GM23338 (cell line): ENCODE data around the gene GLI1.

Experiments used
- CREB1 ChIP-seq: fragments of 250-450 bp; sonication (Bioruptor Pico); IDR thresholded peaks from 2 replicates; pipeline ENCODE4 v1.5.0; 2020; ENCODE audit warnings: low read depth, mild to moderate bottlenecking, moderate library complexity
- EZH2 ChIP-seq: fragments of 200-600 bp; sonication (generic); IDR thresholded peaks from one replicate; pipeline ENCODE4 v1.8.0; 2017; ENCODE audit warnings: antibody characterized with exemption, mild to moderate bottlenecking, low read depth; ENCODE audit not compliant: unreplicated experiment
- NANOG ChIP-seq: IDR thresholded peaks from 2 replicates; pipeline ENCODE4 v1.6.1; 2016; ENCODE audit warnings: antibody characterized with exemption, borderline replicate concordance
- POLR2AphosphoS5 ChIP-seq: IDR thresholded peaks from 2 replicates; pipeline ENCODE4 v1.6.1; 2016; ENCODE audit warnings: antibody characterized with exemption, low read depth
- STAT1 ChIP-seq: IDR thresholded peaks from one replicate; pipeline ENCODE4 v1.6.1; 2016; ENCODE audit warnings: antibody characterized with exemption; ENCODE audit not compliant: unreplicated experiment
- TF ChIP-seq, protein P1 (sequence below), 2 experiments: fragments of 200-600 bp in 1 of 2; sonication (generic) in 1 of 2; conservative IDR thresholded peaks; 2 replicates each; pipeline versions ENCODE4 v1.5.1 to v1.6.1; 2016 to 2017; ENCODE audit warnings: antibody characterized with exemption in 2 of 2, low read depth in 2 of 2, mild to moderate bottlenecking in 2 of 2, moderate library complexity in 1 of 2

DNA sequence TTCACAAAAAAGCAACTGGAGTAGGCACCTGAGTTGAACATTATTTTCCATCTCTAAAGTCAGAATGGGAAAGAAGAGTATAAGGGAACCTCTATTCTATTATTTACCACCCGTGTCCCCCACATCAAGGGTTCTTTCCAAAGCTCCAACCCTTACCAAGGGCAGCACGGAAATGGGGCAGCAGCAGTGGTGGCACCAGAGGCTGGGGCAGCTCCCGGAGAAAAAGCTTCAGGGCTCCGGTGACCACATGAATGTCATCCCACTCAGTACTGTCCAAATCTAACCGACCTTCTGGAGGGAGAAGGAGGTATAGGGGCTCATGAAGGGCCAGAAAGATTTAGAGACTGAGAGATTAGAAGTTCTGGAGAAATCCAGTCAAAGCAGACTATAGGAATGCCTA is 14.3 kb downstream of the GLI1 start:
- TF ChIP-seq, protein P1, sequence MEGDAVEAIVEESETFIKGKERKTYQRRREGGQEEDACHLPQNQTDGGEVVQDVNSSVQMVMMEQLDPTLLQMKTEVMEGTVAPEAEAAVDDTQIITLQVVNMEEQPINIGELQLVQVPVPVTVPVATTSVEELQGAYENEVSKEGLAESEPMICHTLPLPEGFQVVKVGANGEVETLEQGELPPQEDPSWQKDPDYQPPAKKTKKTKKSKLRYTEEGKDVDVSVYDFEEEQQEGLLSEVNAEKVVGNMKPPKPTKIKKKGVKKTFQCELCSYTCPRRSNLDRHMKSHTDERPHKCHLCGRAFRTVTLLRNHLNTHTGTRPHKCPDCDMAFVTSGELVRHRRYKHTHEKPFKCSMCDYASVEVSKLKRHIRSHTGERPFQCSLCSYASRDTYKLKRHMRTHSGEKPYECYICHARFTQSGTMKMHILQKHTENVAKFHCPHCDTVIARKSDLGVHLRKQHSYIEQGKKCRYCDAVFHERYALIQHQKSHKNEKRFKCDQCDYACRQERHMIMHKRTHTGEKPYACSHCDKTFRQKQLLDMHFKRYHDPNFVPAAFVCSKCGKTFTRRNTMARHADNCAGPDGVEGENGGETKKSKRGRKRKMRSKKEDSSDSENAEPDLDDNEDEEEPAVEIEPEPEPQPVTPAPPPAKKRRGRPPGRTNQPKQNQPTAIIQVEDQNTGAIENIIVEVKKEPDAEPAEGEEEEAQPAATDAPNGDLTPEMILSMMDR (conservative IDR thresholded peaks at IDR 0.05; ENCODE audit: low read depth in 2 of 2): no peak
- no peak for TF ChIP-seq POLR2AphosphoS5
- no peak for TF ChIP-seq EZH2
- no peak for TF ChIP-seq NANOG
- TF ChIP-seq CREB1 (CRISPR knock-in tag): no peak
- no peak for TF ChIP-seq STAT1
